Ectodermal cell (in vitro differentiated cells): ENCODE measurements around the gene RTN3.
A peak's percentile ranks its signal among the peaks of the same experiment; 100 is the strongest.
"Not testable (repeated sequence)": the region's sequence is repeated elsewhere in the genome, so short reads cannot be mapped to it uniquely, and the experiment has no call there.

Experiments used
- H3K27ac ChIP-seq: 2 replicates; pipeline ENCODE4 v1.7.0; 2013; ENCODE audit warnings: mild to moderate bottlenecking, low read depth, low read length; ENCODE audit not compliant: insufficient read depth, poor library complexity, severe bottlenecking
- H3K27me3 ChIP-seq: 2 replicates; pipeline ENCODE4 v1.7.0; 2013; ENCODE audit warnings: mild to moderate bottlenecking, low read length; ENCODE audit not compliant: insufficient read depth, control insufficient read depth, poor library complexity, severe bottlenecking
- H3K36me3 ChIP-seq: one replicate; pipeline ENCODE4 v1.7.0; 2013; ENCODE audit warnings: low read length; ENCODE audit not compliant: control insufficient read depth, insufficient read depth
- H3K4me1 ChIP-seq: one replicate; pipeline ENCODE4 v1.7.0; 2013; ENCODE audit warnings: low read length; ENCODE audit not compliant: control insufficient read depth, insufficient read depth
- H3K4me3 ChIP-seq: 2 replicates; pipeline ENCODE4 v1.7.0; 2013; ENCODE audit warnings: low read depth, low read length, control low read depth; ENCODE audit not compliant: insufficient read depth
- H3K9me3 ChIP-seq: 2 replicates; pipeline ENCODE4 v1.7.0; 2013; ENCODE audit warnings: mild to moderate bottlenecking, low read length, moderate library complexity; ENCODE audit not compliant: control insufficient read depth
- WGBS, 2 experiments: methylation state at CpG; one replicate each; pipeline ENCODE4 v1.1.7; 2013; ENCODE audit warnings: missing lambda C conversion rate in 2 of 2; 5-methylcytosine and 5-hydroxymethylcytosine counted together

RTN3 gene

DNA sequence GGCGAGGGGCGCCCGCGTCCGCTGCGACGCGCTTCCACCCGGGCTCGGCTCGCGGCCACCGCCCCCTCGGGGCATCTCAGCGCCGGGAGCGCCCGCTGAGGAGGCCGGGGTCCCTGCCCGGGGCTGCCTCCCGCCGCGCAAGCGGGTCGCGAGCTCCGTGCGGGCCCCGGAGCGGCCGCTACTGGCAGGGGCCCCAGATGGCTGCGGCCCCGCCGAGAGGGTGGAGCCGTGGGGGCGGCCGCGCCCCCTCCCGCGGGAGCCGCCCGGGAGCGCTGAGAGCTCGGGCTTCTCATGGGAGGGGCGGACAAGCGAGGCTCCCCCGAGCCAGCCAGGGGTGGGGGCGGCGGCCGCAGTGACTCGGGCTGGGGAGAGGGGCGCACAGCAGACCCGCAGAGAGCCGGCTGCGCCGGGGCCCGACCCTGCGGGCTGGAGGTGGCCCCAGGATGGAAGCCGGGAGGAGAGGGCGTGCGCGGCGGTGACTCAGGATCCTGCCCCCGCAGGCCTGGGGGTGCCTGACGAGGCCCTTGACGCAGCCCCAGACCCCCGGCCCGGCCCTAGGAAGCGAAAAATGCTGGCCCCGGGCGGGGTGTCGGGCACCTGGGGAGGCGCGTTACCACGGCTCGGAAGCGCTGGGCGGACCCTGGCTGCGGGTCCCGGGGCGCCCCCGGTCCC is 87.9 kb downstream of the RTN3 start:
- Histone ChIP-seq H3K36me3 (no peaks in the 10 kb centered on the region), H3K27ac (peak overlapping the region; percentile 72), H3K27me3 (peaks cover 19% of the 10 kb centered on the region), H3K9me3 (no peaks in the 10 kb centered on the region), H3K4me1 (peaks cover 36% of the 10 kb centered on the region), H3K4me3 (peak overlapping the region; percentile 80)
- 0 to 1% methylated on average over 82 of the region's 82 CpGs for WGBS, 2 experiments

DNA sequence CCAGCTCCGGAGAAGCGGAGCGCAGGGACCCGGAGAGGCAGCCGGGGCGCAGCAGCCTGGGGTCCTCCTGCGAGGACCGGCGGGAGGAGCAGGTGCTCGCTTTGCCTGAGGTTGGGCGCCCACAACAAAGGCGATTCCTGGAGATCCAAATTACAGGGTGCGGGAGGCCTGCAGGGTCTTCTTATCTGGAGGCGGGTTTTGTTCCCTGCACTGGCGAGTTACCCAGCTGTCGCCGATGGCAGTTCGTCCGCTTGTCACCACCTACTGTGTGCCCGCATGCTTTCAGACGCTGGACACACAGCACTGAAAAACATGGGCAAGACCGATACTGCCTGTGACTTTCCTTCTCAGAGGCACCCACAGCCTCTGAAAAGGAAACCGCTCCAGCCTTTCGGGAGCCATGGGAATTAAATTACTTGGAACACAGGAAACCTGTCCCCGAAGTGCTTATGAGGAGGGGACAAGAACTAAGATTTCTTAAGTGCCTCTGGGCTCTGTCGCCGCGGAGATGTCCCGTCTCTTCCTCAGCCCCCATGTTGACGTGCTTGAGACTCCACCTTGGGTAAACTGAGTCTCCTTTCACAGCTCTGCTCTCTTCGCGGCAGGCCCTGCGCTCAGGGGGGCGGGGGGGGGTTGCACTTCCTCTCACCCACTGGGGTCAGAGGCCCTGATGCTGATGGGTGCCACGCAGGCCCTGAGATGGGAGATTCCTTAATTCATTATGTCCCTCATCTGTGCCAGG is 88.6 kb downstream of the RTN3 start:
- H3K4me1 ChIP-seq = peaks cover 29% of the 10 kb centered on the region
- no peaks in the 10 kb centered on the region for H3K36me3 ChIP-seq
- H3K4me3 ChIP-seq = peak overlapping the region; percentile 80
- no peaks in the 10 kb centered on the region for H3K9me3 ChIP-seq
- H3K27me3 ChIP-seq = peaks cover 19% of the 10 kb centered on the region
- H3K27ac ChIP-seq = no peak overlapping the region
- WGBS, 2 experiments = 7 to 8% methylated on average over 35 of the region's 35 CpGs

DNA sequence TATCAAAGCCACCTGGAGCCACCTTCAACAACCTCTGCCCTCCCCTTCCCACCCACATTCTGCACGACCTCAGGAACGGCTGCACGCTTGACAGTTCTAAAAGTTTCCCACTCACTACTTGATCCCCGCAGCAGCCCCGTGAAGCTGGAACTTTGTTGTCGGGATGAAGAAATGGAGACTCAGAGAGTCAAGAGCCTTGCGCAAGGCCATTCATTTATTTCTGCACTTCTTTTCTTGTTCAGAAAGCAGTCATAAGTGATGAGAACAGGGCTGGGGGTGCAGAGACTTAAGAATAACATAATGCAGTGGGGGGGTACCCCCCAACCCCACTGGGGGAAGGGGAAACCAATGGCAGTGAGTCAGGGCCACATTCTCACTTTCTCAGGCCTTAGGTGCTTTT is 89.5 kb downstream of the RTN3 start:
- WGBS, 2 experiments = 80 to 81% methylated on average over 7 of the region's 7 CpGs

DNA sequence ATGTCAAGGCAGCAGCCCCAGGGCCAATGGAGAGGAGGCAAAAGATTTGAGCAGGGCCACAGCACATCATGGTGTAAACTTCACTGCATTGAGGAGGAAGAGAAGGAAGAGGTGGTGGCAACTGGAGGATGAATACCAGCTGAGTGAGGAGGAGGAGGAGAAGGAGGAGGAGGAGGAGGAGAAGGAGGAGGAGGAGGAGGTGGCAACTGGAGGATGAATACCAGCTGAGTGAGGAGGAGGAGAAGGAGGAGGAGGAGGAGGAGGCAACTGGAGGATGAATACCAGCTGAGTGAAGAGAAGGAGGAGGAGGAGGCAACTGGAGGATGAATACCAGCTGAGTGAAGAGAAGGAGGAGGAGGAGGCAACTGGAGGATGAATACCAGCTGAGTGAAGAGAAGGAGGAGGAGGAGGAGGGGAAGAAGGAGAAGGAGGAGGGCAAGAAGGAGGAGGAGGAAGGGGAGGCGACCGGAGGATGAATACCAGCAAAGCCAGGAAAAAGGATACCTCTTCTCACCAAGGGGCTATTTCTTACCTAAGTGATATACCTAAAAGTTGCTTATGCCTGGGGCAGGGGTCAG is 90.5 kb downstream of the RTN3 start:
- H3K4me1 ChIP-seq = peaks cover 15% of the 10 kb centered on the region
- WGBS, 2 experiments = 68 to 80% methylated on average over 2 of the region's 2 CpGs
- not testable (repeated sequence) for H3K27ac ChIP-seq, H3K4me3 ChIP-seq, H3K36me3 ChIP-seq, H3K9me3 ChIP-seq
- peaks cover 19% of the 10 kb centered on the region for H3K27me3 ChIP-seq

More for the DNA sequence above, 89.5 kb downstream of the RTN3 start:
- Histone ChIP-seq H3K4me1 (peaks cover 26% of the 10 kb centered on the region), H3K27ac (no peak overlapping the region), H3K4me3 (no peak overlapping the region), H3K9me3 (no peaks in the 10 kb centered on the region), H3K27me3 (peaks cover 19% of the 10 kb centered on the region), H3K36me3 (no peaks in the 10 kb centered on the region)

DNA sequence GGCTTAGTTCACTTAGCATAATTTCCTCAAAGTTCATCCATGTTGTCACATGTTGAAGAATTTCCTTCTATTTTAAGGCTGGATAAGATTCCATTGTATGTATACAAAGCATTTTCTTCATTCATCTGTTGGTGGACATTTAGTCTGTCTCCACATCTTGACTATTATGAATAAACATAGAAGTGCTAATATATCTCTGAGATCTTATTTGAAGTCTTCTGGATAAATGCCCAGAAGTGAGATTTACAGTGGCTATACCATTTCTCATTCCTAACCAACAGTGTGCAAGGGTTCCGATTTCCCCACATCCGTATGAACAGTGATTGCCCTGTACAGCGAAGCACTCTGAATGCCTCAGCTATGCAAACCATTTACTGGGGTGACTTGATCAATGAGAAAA is 93.9 kb downstream of the RTN3 start:
- Histone ChIP-seq H3K27me3 (peaks cover 10% of the 10 kb centered on the region), H3K9me3 (no peaks in the 10 kb centered on the region), H3K4me3 (no peak overlapping the region), H3K4me1 (peaks cover 6% of the 10 kb centered on the region), H3K36me3 (no peaks in the 10 kb centered on the region), H3K27ac (no peak overlapping the region)
- 95 to 96% methylated on average over 3 of the region's 3 CpGs for WGBS, 2 experiments

DNA sequence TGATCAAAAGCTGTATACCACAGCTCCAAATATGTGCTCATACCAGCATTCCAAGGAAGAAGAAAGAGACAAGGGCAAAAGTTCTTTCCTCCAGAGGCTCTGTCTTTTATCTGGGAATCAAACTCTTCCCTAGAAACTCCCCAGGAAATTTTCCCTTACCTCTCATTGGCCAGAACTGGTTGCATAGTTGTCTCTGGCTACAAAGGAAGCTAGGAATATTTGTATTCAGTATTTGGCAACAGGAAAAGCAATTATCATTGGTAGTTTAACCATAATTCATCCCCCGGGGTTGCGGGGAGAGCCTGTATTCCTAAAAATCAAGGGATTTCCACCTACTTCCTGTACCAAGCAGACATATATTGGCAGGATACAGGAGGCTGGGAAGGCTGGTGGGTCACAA is 97.7 kb downstream of the RTN3 start:
- Histone ChIP-seq H3K4me3 (no peak overlapping the region), H3K36me3 (no peaks in the 10 kb centered on the region), H3K9me3 (no peaks in the 10 kb centered on the region), H3K27me3 (no peaks in the 10 kb centered on the region), H3K27ac (no peak overlapping the region), H3K4me1 (peaks cover 3% of the 10 kb centered on the region)
- WGBS, 2 experiments = 91 to 100% methylated on average over 2 of the region's 2 CpGs

DNA sequence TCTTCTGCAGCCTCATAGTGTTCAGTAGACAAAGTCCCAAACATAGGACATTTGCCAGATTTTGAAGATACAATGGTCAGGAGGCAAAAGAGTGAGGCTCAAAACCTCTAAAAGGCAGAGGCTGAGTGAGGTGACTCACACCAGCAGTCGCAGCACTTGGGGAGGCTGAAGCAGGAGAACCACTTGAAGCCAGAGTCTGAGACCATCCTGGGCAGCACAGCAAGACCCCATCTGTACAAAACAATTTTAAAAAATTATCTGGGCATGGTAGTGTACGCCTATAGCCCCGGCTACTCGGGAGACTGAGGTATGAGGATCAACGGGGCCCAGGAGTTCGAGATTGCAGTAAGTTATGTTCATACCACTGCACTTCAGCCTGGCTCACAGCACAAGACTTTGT is 101.4 kb downstream of the RTN3 start:
- no peak overlapping the region for H3K4me3 ChIP-seq
- H3K4me1 ChIP-seq = peaks cover 8% of the 10 kb centered on the region
- no peak overlapping the region for H3K27ac ChIP-seq
- H3K9me3 ChIP-seq = no peaks in the 10 kb centered on the region
- 93 to 94% methylated on average over 6 of the region's 6 CpGs for WGBS, 2 experiments
- no peaks in the 10 kb centered on the region for H3K36me3 ChIP-seq
- no peaks in the 10 kb centered on the region for H3K27me3 ChIP-seq

DNA sequence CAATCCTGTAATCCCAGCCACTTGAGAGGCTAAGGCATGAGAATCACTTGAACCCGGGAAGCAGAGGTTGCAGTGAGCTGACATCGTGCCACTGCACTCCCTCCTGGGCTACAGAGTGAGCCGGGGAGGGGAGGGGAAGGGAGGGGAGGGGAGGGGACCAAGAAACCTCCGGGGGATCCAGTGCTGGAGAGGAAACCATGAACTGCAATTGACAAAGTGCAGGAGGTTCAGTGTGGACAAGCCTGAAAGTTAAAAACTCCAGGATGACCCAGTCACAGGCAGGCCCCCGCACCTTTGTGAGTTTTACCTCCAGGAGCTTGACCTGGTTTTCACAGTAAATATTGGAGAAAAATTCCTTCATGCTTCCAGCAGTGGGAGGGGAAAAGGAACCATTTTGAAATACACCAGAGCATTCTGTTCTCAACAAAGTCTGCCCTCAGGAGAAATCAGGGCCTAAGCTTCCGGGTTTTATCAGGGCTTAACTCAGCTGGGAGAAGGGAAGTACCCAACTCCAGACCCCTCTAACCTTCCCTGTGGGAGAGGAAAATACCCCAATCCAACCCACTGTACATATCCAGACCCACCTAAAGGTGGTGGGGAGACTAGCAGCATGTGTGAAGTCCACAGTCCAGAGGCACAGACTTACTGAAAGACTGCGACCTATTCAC is 102.8 kb downstream of the RTN3 start:
- Histone ChIP-seq H3K9me3 (no peaks in the 10 kb centered on the region), H3K36me3 (no peaks in the 10 kb centered on the region), H3K27ac (no peak overlapping the region), H3K4me3 (no peak overlapping the region), H3K27me3 (no peaks in the 10 kb centered on the region), H3K4me1 (peaks cover 8% of the 10 kb centered on the region)
- 46 to 47% methylated on average over 7 of the region's 7 CpGs for whole genome bisulfite sequencing, 2 experiments

DNA sequence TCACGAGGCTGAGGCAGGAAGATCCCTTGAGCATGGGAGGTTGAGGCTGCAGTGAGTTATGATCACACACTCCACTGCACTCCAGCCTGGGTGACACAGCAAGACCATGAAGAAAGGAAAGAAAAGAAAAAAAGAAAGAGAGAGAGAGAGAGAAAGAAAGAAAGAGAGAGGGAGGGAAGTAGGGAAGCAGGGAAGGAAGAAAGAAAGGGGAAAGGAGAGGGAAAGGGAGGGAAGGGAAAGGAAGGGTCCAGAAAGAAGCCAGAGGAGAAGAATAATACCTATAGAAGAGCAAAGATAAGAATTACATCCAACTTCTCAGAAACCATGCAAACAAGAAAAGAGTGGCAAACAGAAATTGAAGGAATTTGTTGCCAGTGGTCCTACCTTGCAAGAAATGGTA is 104.5 kb downstream of the RTN3 start:
- Histone ChIP-seq H3K4me1 (peaks cover 8% of the 10 kb centered on the region), H3K4me3 (no peak overlapping the region), H3K27ac (no peak overlapping the region), H3K36me3 (no peaks in the 10 kb centered on the region), H3K9me3 (no peaks in the 10 kb centered on the region), H3K27me3 (no peaks in the 10 kb centered on the region)
- 88 to 91% methylated on average over 1 of the region's 1 CpG for WGBS, 2 experiments
